ENCODE measurements around the gene AP2A1. TPM values are rescaled to one million over a fixed set of nuclear protein-coding genes. Genes with fewer than 3 reads are reported as not detected.
A peak's percentile ranks its signal among the peaks of the same experiment; 100 is the strongest.

AP2A1 gene
- total and polyA plus RNA-seq, 2 experiments from 2014 or later: 64.9 to 124 TPM

DNA sequence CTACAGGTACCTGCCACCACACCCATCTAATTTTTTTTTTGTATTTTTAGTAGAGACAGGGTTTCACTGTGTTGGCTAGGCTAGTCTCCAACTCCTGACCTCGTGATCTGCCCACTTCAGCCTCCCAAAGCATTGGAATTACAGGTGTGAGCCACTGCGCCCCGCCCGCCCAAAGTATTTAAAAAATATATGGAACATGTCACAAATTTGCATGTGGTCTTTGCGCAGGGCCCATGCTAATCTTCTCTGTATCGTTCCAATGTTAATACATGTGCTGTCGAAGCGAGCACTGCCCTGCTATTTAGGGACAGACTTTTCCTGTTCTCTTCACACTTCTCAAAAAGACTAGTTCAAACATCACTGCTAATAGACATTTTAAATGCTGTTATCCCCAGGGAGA, 2.5 kb upstream of the AP2A1 start:
- no peak for DNase-seq
- H3K36me3 ChIP-seq (ENCODE audit: low read depth): no peaks in the 10 kb centered on the region
- TF ChIP-seq EZH2 (IDR thresholded peaks at IDR 0.05; ENCODE audit: insufficient read depth, poor library complexity, severe bottlenecking): no peak
- TF ChIP-seq EZH2phosphoT487 (IDR thresholded peaks at IDR 0.05; ENCODE audit: insufficient read depth, low read depth): no peak
- H3K27me3 ChIP-seq (replicated peaks; ENCODE audit: insufficient read depth): no peaks in the 10 kb centered on the region
- H3K27ac ChIP-seq: no peak overlapping the region
- peaks cover 25% of the 10 kb centered on the region for H3K79me2 ChIP-seq (ENCODE audit: insufficient read depth)
- H3K4me2 ChIP-seq (ENCODE audit: unreplicated experiment): no peak overlapping the region
- no peaks in the 10 kb centered on the region for H3K9me2 ChIP-seq (ENCODE audit: insufficient read depth)
- H3K9ac ChIP-seq: no peak overlapping the region
- H3F3A ChIP-seq (ENCODE audit: insufficient read depth): peaks cover 13% of the 10 kb centered on the region
- in situ Hi-C loops (cut with MboI): no loop called here
- no peaks in the 10 kb centered on the region for H4K20me1 ChIP-seq (ENCODE audit: insufficient read depth)
- no peaks in the 10 kb centered on the region for H3K9me3 ChIP-seq (ENCODE audit: low read depth)
- no peak overlapping the region for H3K4me3 ChIP-seq
- H2AFZ ChIP-seq: no peak overlapping the region
- H3K4me1 ChIP-seq (ENCODE audit: insufficient read depth): peaks cover 28% of the 10 kb centered on the region
- 89 to 92% methylated on average over 8 of the region's 8 CpGs for WGBS, 2 experiments (ENCODE audit: low coverage in 1 of 2, low lambda C conversion rate in 2 of 2, missing lambda C conversion rate in 2 of 2)

DNA sequence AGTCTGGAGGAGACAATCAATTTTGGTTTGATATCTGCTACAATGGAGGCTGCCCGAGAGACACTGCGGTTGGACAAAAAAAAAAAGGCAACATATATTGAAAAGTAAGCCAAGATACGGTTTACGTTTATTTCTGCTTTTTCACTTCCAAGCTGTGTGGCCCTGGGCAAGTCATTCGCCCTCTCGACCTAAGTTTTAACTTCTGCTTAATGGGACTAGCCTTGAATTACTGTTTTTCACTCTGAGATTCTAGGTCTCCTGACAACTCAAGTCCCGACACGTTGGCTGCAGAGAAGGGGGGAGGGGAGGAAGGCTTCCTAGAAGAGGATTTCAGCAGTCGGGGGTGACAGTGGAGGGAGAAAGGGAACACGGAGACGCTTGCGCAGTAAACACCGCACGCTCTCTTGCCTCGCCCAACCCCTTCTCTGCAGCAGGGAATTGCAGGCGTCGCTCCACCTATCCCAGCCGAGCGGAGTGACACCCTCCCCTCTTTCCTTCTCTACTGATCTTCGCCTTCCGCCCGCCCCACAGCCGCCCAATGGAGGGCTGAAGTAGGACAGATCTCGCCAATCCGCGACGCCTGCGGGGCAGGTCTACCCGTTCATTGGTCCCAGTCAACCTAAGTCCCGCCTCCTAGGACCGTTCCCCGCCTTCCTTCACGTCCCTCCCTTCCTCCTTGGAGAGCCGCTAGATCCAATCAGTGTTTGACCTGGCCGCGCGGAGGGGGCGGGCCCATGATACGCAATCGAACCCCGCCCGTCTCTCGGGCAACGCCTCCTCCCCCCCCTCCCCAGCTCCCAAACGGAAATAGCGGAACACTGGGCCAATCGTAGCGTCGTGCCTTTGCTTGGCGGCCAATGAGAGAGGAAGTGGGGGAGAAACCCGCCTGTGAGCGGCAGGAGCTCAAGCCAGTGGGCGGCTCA, 533 bp upstream of the AP2A1 start:
- peaks cover 11% of the 10 kb centered on the region for H3F3A ChIP-seq (ENCODE audit: insufficient read depth)
- H3K79me2 ChIP-seq (ENCODE audit: insufficient read depth): peaks cover 44% of the 10 kb centered on the region
- peak overlapping the region; percentile 96 for H3K27ac ChIP-seq
- H3K4me3 ChIP-seq: peak overlapping the region; percentile 66
- peak; percentile 100 for DNase-seq
- in situ Hi-C loops (cut with MboI): no loop called here
- no peaks in the 10 kb centered on the region for H3K27me3 ChIP-seq (replicated peaks; ENCODE audit: insufficient read depth)
- H2AFZ ChIP-seq: peak overlapping the region; percentile 86
- TF ChIP-seq EZH2phosphoT487 (IDR thresholded peaks at IDR 0.05; ENCODE audit: insufficient read depth, low read depth) (no peak), EZH2 (IDR thresholded peaks at IDR 0.05; ENCODE audit: insufficient read depth, poor library complexity, severe bottlenecking) (no peak)
- no peaks in the 10 kb centered on the region for H3K9me3 ChIP-seq (ENCODE audit: low read depth)
- H4K20me1 ChIP-seq (ENCODE audit: insufficient read depth): no peaks in the 10 kb centered on the region
- peak overlapping the region; percentile 94 for H3K4me2 ChIP-seq (ENCODE audit: unreplicated experiment)
- WGBS, 2 experiments (ENCODE audit: low coverage in 1 of 2, low lambda C conversion rate in 2 of 2, missing lambda C conversion rate in 2 of 2): 1% methylated on average over 37 to 51 of the region's 53 CpGs
- H3K9ac ChIP-seq: peak overlapping the region; percentile 86
- H3K36me3 ChIP-seq (ENCODE audit: low read depth): no peaks in the 10 kb centered on the region
- H3K9me2 ChIP-seq (ENCODE audit: insufficient read depth): no peaks in the 10 kb centered on the region
- H3K4me1 ChIP-seq (ENCODE audit: insufficient read depth): peaks cover 27% of the 10 kb centered on the region

- peak overlapping the region; percentile 92 for H3K4me2 ChIP-seq (ENCODE audit: unreplicated experiment)
- peaks cover 7% of the 10 kb centered on the region for H3F3A ChIP-seq (ENCODE audit: insufficient read depth)
- H3K27me3 ChIP-seq (replicated peaks; ENCODE audit: insufficient read depth): no peaks in the 10 kb centered on the region
- in situ Hi-C loops (cut with MboI): no loop called here
- peaks cover 55% of the 10 kb centered on the region for H3K79me2 ChIP-seq (ENCODE audit: insufficient read depth)
- peak overlapping the region; percentile 92 for H3K9ac ChIP-seq
- 1 to 2% methylated on average over 6 to 9 of the region's 9 CpGs for WGBS, 2 experiments (ENCODE audit: low coverage in 1 of 2, low lambda C conversion rate in 2 of 2, missing lambda C conversion rate in 2 of 2)
- H3K36me3 ChIP-seq (ENCODE audit: low read depth): no peaks in the 10 kb centered on the region
- peak; percentile 48 for DNase-seq
- peak overlapping the region; percentile 72 for H2AFZ ChIP-seq
- H4K20me1 ChIP-seq (ENCODE audit: insufficient read depth): no peaks in the 10 kb centered on the region
- peak overlapping the region; percentile 47 for H3K27ac ChIP-seq
- peaks cover 19% of the 10 kb centered on the region for H3K4me1 ChIP-seq (ENCODE audit: insufficient read depth)
- no peaks in the 10 kb centered on the region for H3K9me2 ChIP-seq (ENCODE audit: insufficient read depth)
- no peak for TF ChIP-seq EZH2phosphoT487 (IDR thresholded peaks at IDR 0.05; ENCODE audit: insufficient read depth, low read depth)
- TF ChIP-seq EZH2 (IDR thresholded peaks at IDR 0.05; ENCODE audit: insufficient read depth, poor library complexity, severe bottlenecking): no peak
- no peaks in the 10 kb centered on the region for H3K9me3 ChIP-seq (ENCODE audit: low read depth)
- peak overlapping the region; percentile 98 for H3K4me3 ChIP-seq
Observed at GRCh38 chr19:49767381-49767780, 580 bp downstream of the AP2A1 start.

DNA sequence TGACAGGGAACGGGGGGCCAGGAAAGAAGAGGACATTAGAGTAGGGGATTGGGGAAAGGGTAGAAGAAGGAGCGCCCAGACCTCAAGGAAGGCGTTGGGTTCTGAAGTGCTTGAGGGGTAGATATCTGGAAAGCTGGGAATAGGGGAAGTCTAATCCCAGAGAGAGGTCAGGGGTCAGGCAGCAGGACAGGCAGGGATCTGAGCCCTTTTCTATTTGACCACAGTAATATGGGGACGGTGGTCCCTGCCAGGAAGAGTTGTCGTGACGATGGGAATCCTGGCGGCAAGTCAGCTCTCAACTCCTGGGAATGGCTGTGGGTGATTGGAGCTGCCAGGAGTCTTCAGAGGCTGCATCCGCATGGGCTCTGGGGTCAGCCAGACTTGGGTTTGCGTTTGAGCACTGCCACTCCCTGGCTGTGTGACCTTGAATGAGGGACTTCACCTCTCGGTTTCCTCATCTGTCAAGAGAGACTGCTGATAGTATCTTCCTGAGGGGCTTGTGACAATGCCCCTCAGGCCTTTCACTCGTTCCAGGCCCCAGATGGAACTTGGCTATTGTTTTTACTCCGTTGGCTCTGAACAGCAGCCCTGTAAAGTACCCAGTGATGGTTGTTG, 1.3 kb downstream of the AP2A1 start:
- WGBS, 2 experiments (ENCODE audit: low coverage in 1 of 2, low lambda C conversion rate in 2 of 2, missing lambda C conversion rate in 2 of 2): 17 to 22% methylated on average over 11 to 12 of the region's 12 CpGs
- peak overlapping the region; percentile 47; the same call in 1 of the 2 replicates for H3K27ac ChIP-seq
- no peaks in the 10 kb centered on the region for H3K9me3 ChIP-seq (ENCODE audit: low read depth)

More for the DNA sequence above, 1.3 kb downstream of the AP2A1 start:
- H3K36me3 ChIP-seq (ENCODE audit: low read depth): no peaks in the 10 kb centered on the region
- peaks cover 62% of the 10 kb centered on the region for H3K79me2 ChIP-seq (ENCODE audit: insufficient read depth)
- peak; percentile 45 for DNase-seq
- peak overlapping the region; percentile 98 for H3K4me3 ChIP-seq
- H4K20me1 ChIP-seq (ENCODE audit: insufficient read depth): no peaks in the 10 kb centered on the region
- peak overlapping the region; percentile 92 for H3K9ac ChIP-seq
- in situ Hi-C loops (cut with MboI): no loop called here
- H3K27me3 ChIP-seq (replicated peaks; ENCODE audit: insufficient read depth): no peaks in the 10 kb centered on the region
- no peak overlapping the region for H2AFZ ChIP-seq
- TF ChIP-seq EZH2 (IDR thresholded peaks at IDR 0.05; ENCODE audit: insufficient read depth, poor library complexity, severe bottlenecking) (no peak), EZH2phosphoT487 (IDR thresholded peaks at IDR 0.05; ENCODE audit: insufficient read depth, low read depth) (no peak)
- H3K9me2 ChIP-seq (ENCODE audit: insufficient read depth): no peaks in the 10 kb centered on the region
- peaks cover 7% of the 10 kb centered on the region for H3F3A ChIP-seq (ENCODE audit: insufficient read depth)
- H3K4me1 ChIP-seq (ENCODE audit: insufficient read depth): peaks cover 19% of the 10 kb centered on the region
- H3K4me2 ChIP-seq (ENCODE audit: unreplicated experiment): peak overlapping the region; percentile 92
